Measurements from ENCODE around the gene GANAB. TPM values are rescaled to one million over a fixed set of nuclear protein-coding genes. Genes with fewer than 3 reads are reported as not detected.

The GANAB gene
- total RNA-seq, 4 donors from 2014 or later = 41.3 to 65.1 (median 59.5) TPM

- DNase-seq (no peak), ATAC-seq (no peak)
- Histone ChIP-seq H3K9me3 (no peaks in the 10 kb centered on the region), H3K4me3 (no peak overlapping the region), H3K27me3 (no peaks in the 10 kb centered on the region), H3K36me3 (peaks cover 0 to 24% of the 10 kb centered on the region in 2 donors), H3K27ac (peak overlapping the region in 3 of 4 donors; percentile 41 to 91 (median 90)), H3K4me1 (peaks cover 45 to 52% of the 10 kb centered on the region in 2 donors)
- intact Hi-C loops (cut with DNase I; ENCODE audit: low total_unique reads) = no loop called here
- TF ChIP-seq, protein P1, sequence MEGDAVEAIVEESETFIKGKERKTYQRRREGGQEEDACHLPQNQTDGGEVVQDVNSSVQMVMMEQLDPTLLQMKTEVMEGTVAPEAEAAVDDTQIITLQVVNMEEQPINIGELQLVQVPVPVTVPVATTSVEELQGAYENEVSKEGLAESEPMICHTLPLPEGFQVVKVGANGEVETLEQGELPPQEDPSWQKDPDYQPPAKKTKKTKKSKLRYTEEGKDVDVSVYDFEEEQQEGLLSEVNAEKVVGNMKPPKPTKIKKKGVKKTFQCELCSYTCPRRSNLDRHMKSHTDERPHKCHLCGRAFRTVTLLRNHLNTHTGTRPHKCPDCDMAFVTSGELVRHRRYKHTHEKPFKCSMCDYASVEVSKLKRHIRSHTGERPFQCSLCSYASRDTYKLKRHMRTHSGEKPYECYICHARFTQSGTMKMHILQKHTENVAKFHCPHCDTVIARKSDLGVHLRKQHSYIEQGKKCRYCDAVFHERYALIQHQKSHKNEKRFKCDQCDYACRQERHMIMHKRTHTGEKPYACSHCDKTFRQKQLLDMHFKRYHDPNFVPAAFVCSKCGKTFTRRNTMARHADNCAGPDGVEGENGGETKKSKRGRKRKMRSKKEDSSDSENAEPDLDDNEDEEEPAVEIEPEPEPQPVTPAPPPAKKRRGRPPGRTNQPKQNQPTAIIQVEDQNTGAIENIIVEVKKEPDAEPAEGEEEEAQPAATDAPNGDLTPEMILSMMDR (IDR thresholded peaks at IDR 0.05 in 4 of 5, conservative IDR thresholded peaks at IDR 0.05 in 1 of 5) = no peak
- no peak for TF ChIP-seq POLR2A (IDR thresholded peaks at IDR 0.05)
- in situ Hi-C loops (cut with MboI; ENCODE audit: low sequenced_read_pairs in 4 of 4) = no loop called here
These were observed 23.2 kb upstream of the GANAB start for GRCh38 chr11:62669420-62670161.

- Histone ChIP-seq H3K9me3 (no peaks in the 10 kb centered on the region), H3K27me3 (no peaks in the 10 kb centered on the region), H3K36me3 (peaks cover 0 to 16% of the 10 kb centered on the region in 2 donors), H3K27ac (peak overlapping the region in 2 of 4 donors; percentile 10 to 97), H3K4me3 (no peak overlapping the region), H3K4me1 (peaks cover 43 to 49% of the 10 kb centered on the region in 2 donors)
- no peak for TF ChIP-seq POLR2A (IDR thresholded peaks at IDR 0.05)
- TF ChIP-seq, protein P1 (IDR thresholded peaks at IDR 0.05 in 4 of 5, conservative IDR thresholded peaks at IDR 0.05 in 1 of 5) = no peak
- DNase-seq (no peak), ATAC-seq (no peak)
- in situ Hi-C loops (cut with MboI; ENCODE audit: low sequenced_read_pairs in 4 of 4) (no loop called here), intact Hi-C loops (cut with DNase I; ENCODE audit: low total_unique reads) (no loop called here)
These were observed 21.0 kb upstream of the GANAB start for GRCh38 chr11:62667460-62667859.

DNA sequence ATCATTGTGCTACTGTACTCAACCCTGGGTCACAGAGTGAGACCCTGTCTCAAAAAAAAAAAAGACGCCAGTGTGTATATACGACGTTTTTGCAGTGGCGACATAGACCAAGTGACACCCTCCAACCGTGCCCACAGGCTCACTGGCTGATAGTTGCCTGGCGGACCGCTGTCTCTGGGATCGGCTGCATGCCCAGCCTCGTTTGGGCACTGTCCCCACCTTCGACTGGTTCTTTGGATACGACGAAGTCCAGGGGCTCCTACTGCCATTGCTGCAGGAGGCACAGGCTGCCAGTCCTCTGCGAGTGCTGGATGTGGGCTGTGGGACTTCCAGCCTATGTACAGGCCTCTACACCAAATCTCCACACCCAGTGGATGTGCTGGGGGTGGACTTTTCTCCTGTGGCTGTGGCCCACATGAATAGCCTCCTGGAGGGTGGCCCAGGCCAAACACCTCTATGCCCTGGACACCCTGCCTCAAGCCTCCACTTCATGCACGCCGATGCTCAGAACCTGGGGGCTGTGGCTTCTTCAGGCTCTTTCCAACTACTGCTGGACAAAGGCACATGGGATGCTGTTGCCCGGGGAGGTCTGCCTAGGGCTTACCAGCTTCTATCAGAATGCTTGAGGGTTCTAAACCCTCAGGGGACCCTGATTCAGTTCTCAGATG lies 20.0 kb upstream of the GANAB start:
- no peak for DNase-seq
- H3K9me3 ChIP-seq = no peaks in the 10 kb centered on the region
- in situ Hi-C loops (cut with MboI; ENCODE audit: low sequenced_read_pairs in 4 of 4) (no loop called here), intact Hi-C loops (cut with DNase I; ENCODE audit: low total_unique reads) (no loop called here)
- peaks cover 40 to 46% of the 10 kb centered on the region in 2 donors for H3K4me1 ChIP-seq
- no peak for ATAC-seq
- H3K4me3 ChIP-seq = peak overlapping the region; percentile 68 to 96 (median 79)
- TF ChIP-seq, protein P1 (IDR thresholded peaks at IDR 0.05 in 4 of 5, conservative IDR thresholded peaks at IDR 0.05 in 1 of 5) = no peak
- no peak for TF ChIP-seq POLR2A (IDR thresholded peaks at IDR 0.05)
- peaks cover 0 to 20% of the 10 kb centered on the region in 2 donors for H3K36me3 ChIP-seq
- peak overlapping the region; percentile 82 to 97 (median 88) for H3K27ac ChIP-seq
- H3K27me3 ChIP-seq = no peaks in the 10 kb centered on the region

- peak; percentile 34 to 41 for ATAC-seq
- intact Hi-C loops (cut with DNase I; ENCODE audit: low total_unique reads) (loop anchor here (2.0 kb wide), 1 partner anchor 19 kb away; the partner anchor contains the start of gene GANAB), in situ Hi-C loops (cut with MboI; ENCODE audit: low sequenced_read_pairs in 4 of 4) (no loop called here)
- no peaks in the 10 kb centered on the region for H3K27me3 ChIP-seq
- H3K36me3 ChIP-seq = peaks cover 0 to 20% of the 10 kb centered on the region in 2 donors
- H3K9me3 ChIP-seq = no peaks in the 10 kb centered on the region
- peaks cover 35 to 42% of the 10 kb centered on the region in 2 donors for H3K4me1 ChIP-seq
- peak overlapping the region; percentile 82 to 97 (median 88) for H3K27ac ChIP-seq
- peak in 1 of 2 donors; percentile 43 for DNase-seq
- TF ChIP-seq, protein P1 (IDR thresholded peaks at IDR 0.05 in 4 of 5, conservative IDR thresholded peaks at IDR 0.05 in 1 of 5) = no peak
- no peak for TF ChIP-seq POLR2A (IDR thresholded peaks at IDR 0.05)
- H3K4me3 ChIP-seq = peak overlapping the region; percentile 68 to 96 (median 79)
These were observed 19.3 kb upstream of the GANAB start for GRCh38 chr11:62665599-62666258.
